Aorta (tissue), 5 donors: Measurements from ENCODE around the gene TEC. TPM values are rescaled to one million over a fixed set of nuclear protein-coding genes. Genes with fewer than 3 reads are reported as not detected.

Source experiments
- ATAC-seq: fragments of 200-7000 bp; cut with Tn5 transposase; one replicate; pipeline ENCODE4 v1.9.1; 2022; ENCODE audit warnings: moderate library complexity; ENCODE audit not compliant: low FRiP score
- DNase-seq, 2 donors: peaks; one replicate each; pipeline ENCODE4 v3.0.0-alpha.2; 2020
- H3K27ac ChIP-seq, 2 donors: one replicate each; pipeline ENCODE4 v1.5.1; 2013; ENCODE audit warnings: low read length in 2 of 2, mild to moderate bottlenecking in 2 of 2, moderate library complexity in 2 of 2, control low read depth in 1 of 2, inconsistent platforms in 1 of 2, low read depth in 1 of 2
- H3K27me3 ChIP-seq, 2 donors: one replicate each; pipeline ENCODE4 v1.6.1; 2013; ENCODE audit warnings: control low read depth in 1 of 2, low read length in 1 of 2, mild to moderate bottlenecking in 1 of 2, moderate library complexity in 1 of 2; ENCODE audit not compliant: insufficient read depth in 2 of 2, control insufficient read depth in 1 of 2
- H3K36me3 ChIP-seq, 2 donors: one replicate each; pipeline ENCODE4 v1.6.1; 2013; ENCODE audit warnings: control low read depth in 1 of 2, low read length in 1 of 2, mild to moderate bottlenecking in 1 of 2; ENCODE audit not compliant: insufficient read depth in 2 of 2, control insufficient read depth in 1 of 2
- H3K4me1 ChIP-seq, 2 donors: one replicate each; pipeline ENCODE4 v1.6.1; 2013; ENCODE audit warnings: low read length in 2 of 2, control low read depth in 1 of 2, mild to moderate bottlenecking in 1 of 2, moderate library complexity in 1 of 2; ENCODE audit not compliant: insufficient read depth in 2 of 2, control insufficient read depth in 1 of 2
- H3K4me3 ChIP-seq, 2 donors: one replicate each; pipeline ENCODE4 v1.5.1; 2013; ENCODE audit warnings: low read length in 2 of 2, control low read depth in 1 of 2, mild to moderate bottlenecking in 1 of 2
- H3K9me3 ChIP-seq: one replicate; pipeline ENCODE4 v1.6.1; 2013; ENCODE audit warnings: mild to moderate bottlenecking, low read length; ENCODE audit not compliant: control insufficient read depth
- WGBS, 2 donors: extraction: QIAGEN DNeasy Blood & Tissue Kit; methylation state at CpG; one replicate each; pipeline ENCODE4 v1.1.7; 2013; 5-methylcytosine and 5-hydroxymethylcytosine counted together
- intact Hi-C, 2 donors: fragments of 100-400 bp; cut with DNase I; formaldehyde crosslinking; loops; one replicate each; pipeline versions ENCODE4 v1.14.2 to v1.15.0; 2022
- polyA plus RNA-seq, 2 donors: library from polyadenylated mRNA; stranded (reverse); fragments of 200-250 nt; gene quantifications; one replicate each; pipeline ENCODE4 v1.2.3, GENCODE V29; 2013
- total RNA-seq, 2 donors: library from RNA; stranded (reverse); fragmentation: NEBNext Ultra II Directional; extraction: Animal tissue kit (Norgen Biotek cat#: 25700); gene quantifications; one replicate each; pipeline ENCODE4 v1.2.1, GENCODE V29; 2021
- donor health status: healthy with polysubstance abuse.
- donor health status: Bipolar disorder and iron deficiency.
- donor health status: DM: no; HTN: no; CAD: no.
- donor health status: DM: no; HTN: no; CAD: no.
- donor health status: DM: yes; HTN: yes; CAD: no.

TEC gene
- total and polyA plus RNA-seq, 4 donors = 2.2 to 9.3 (median 4.0) TPM

- DNase-seq (no peak), ATAC-seq (no peak)
- no peaks in the 10 kb centered on the region for H3K9me3 ChIP-seq
- no peaks in the 10 kb centered on the region for H3K4me1 ChIP-seq
- 80 to 81% methylated on average over 3 of the region's 3 CpGs for WGBS, 2 donors
- H3K27me3 ChIP-seq = no peaks in the 10 kb centered on the region
- no peak overlapping the region for H3K4me3 ChIP-seq
- no peak overlapping the region for H3K27ac ChIP-seq
- H3K36me3 ChIP-seq = no peaks in the 10 kb centered on the region
- intact Hi-C loops = no loop called here
Measured at GRCh38 chr4:48102303-48102702, 167.3 kb downstream of the TEC start.

- ATAC-seq (no peak), DNase-seq (no peak)
- intact Hi-C loops = no loop called here
- H3K9me3 ChIP-seq = no peaks in the 10 kb centered on the region
- no peaks in the 10 kb centered on the region for H3K27me3 ChIP-seq
- no peaks in the 10 kb centered on the region for H3K4me1 ChIP-seq
- H3K36me3 ChIP-seq = no peaks in the 10 kb centered on the region
- 74 to 82% methylated on average over 1 of the region's 1 CpG for WGBS, 2 donors
- H3K27ac ChIP-seq = no peak overlapping the region
- H3K4me3 ChIP-seq = no peak overlapping the region
Measured at GRCh38 chr4:48100256-48100655, 169.4 kb downstream of the TEC start.

- no peak for DNase-seq
- no peaks in the 10 kb centered on the region for H3K4me1 ChIP-seq
- no peak for ATAC-seq
- WGBS, 2 donors = 76 to 79% methylated on average over 2 of the region's 2 CpGs
- H3K27ac ChIP-seq = no peak overlapping the region
- H3K36me3 ChIP-seq = no peaks in the 10 kb centered on the region
- no peaks in the 10 kb centered on the region for H3K27me3 ChIP-seq
- H3K9me3 ChIP-seq = no peaks in the 10 kb centered on the region
- intact Hi-C loops = no loop called here
- no peak overlapping the region for H3K4me3 ChIP-seq
Measured at GRCh38 chr4:48095441-48095840, 174.2 kb downstream of the TEC start.

- no peaks in the 10 kb centered on the region for H3K4me1 ChIP-seq
- H3K4me3 ChIP-seq = no peak overlapping the region
- 52 to 56% methylated on average over 3 of the region's 3 CpGs for WGBS, 2 donors
- no peak overlapping the region for H3K27ac ChIP-seq
- intact Hi-C loops = no loop called here
- no peaks in the 10 kb centered on the region for H3K27me3 ChIP-seq
- ATAC-seq (no peak), DNase-seq (no peak)
- no peaks in the 10 kb centered on the region for H3K36me3 ChIP-seq
- no peaks in the 10 kb centered on the region for H3K9me3 ChIP-seq
Measured at GRCh38 chr4:48093991-48094416, 175.6 kb downstream of the TEC start.

- H3K36me3 ChIP-seq = no peaks in the 10 kb centered on the region
- no peaks in the 10 kb centered on the region for H3K4me1 ChIP-seq
- no peak overlapping the region for H3K4me3 ChIP-seq
- WGBS, 2 donors = 71 to 74% methylated on average over 5 of the region's 5 CpGs
- DNase-seq (no peak), ATAC-seq (no peak)
- no peaks in the 10 kb centered on the region for H3K27me3 ChIP-seq
- H3K27ac ChIP-seq = no peak overlapping the region
- intact Hi-C loops = no loop called here
- H3K9me3 ChIP-seq = no peaks in the 10 kb centered on the region
Measured at GRCh38 chr4:48090621-48091020, 179.0 kb downstream of the TEC start.

GRCh38 chr4:48085821-48086589 is 183.6 kb downstream of the TEC start:
- no peak overlapping the region for H3K4me3 ChIP-seq
- H3K9me3 ChIP-seq = no peaks in the 10 kb centered on the region
- WGBS, 2 donors = 67 to 69% methylated on average over 8 of the region's 8 CpGs
- no peaks in the 10 kb centered on the region for H3K36me3 ChIP-seq
- no peak for ATAC-seq
- H3K27ac ChIP-seq = no peak overlapping the region
- H3K27me3 ChIP-seq = no peaks in the 10 kb centered on the region
- intact Hi-C loops = loop anchor here (2.0 to 10.0 kb wide), 2 partner anchors 83 to 151 kb away; no protein-coding TSS in a partner anchor
- DNase-seq = no peak
- H3K4me1 ChIP-seq = no peaks in the 10 kb centered on the region

Other genes with a start within 250 kb of the TEC start
- 1 to 10 TPM; 2.3 to 6.8 TPM for gene TXK, start 135.6 kb downstream of the TEC start, total RNA-seq
- 1 to 10 TPM in 1 of 2 donors, under 1 TPM in 1; 0.87 to 1.4 TPM for gene TXK, start 135.6 kb downstream of the TEC start, polyA plus RNA-seq
- gene SLAIN2, start 71.7 kb upstream of the TEC start, total RNA-seq = 100 to 1,000 TPM; 107 to 109 TPM
- 10 to 100 TPM; 39.0 to 46.0 TPM for gene SLAIN2, start 71.7 kb upstream of the TEC start, polyA plus RNA-seq
- gene SLC10A4, start 213.5 kb upstream of the TEC start, total RNA-seq = under 1 TPM in 1 of 2 donors, not detected in 1; 0.48 TPM
- 1 to 10 TPM in 1 of 2 donors, under 1 TPM in 1; 0.13 to 1.1 TPM for gene SLC10A4, start 213.5 kb upstream of the TEC start, polyA plus RNA-seq
- not detected for gene ZAR1, start 220.4 kb upstream of the TEC start, total RNA-seq
- gene ZAR1, start 220.4 kb upstream of the TEC start, polyA plus RNA-seq = not detected